Liver (tissue), 9 donors: ENCODE measurements around the gene CHST13. TPM values are rescaled to one million over a fixed set of nuclear protein-coding genes. Genes with fewer than 3 reads are reported as not detected.

Experiments used
- DNase-seq: peaks from one replicate; pipeline ENCODE4 v3.0.0-alpha.2; 2017; ENCODE audit warnings: low spot score
- H3K27ac ChIP-seq, 2 donors: one replicate each; pipeline ENCODE4 v1.7.0; 2013; ENCODE audit warnings: inconsistent platforms in 2 of 2, low read length in 2 of 2, control low read depth in 1 of 2, low read depth in 1 of 2, mild to moderate bottlenecking in 1 of 2
- H3K27me3 ChIP-seq, 4 donors: one replicate each; pipeline versions ENCODE4 v1.6.1 to v1.7.0; 2013; ENCODE audit warnings: low read length in 3 of 4, inconsistent platforms in 1 of 4, mild to moderate bottlenecking in 1 of 4, moderate library complexity in 1 of 4; ENCODE audit not compliant: control insufficient read depth in 4 of 4, insufficient read depth in 4 of 4
- H3K36me3 ChIP-seq, 4 donors: one replicate each; pipeline versions ENCODE4 v1.6.1 to v1.7.0; 2013; ENCODE audit warnings: low read length in 3 of 4, mild to moderate bottlenecking in 3 of 4, low read depth in 1 of 4, moderate library complexity in 1 of 4; ENCODE audit not compliant: control insufficient read depth in 4 of 4, insufficient read depth in 3 of 4
- H3K4me1 ChIP-seq, 4 donors: one replicate each; pipeline versions ENCODE4 v1.6.1 to v1.7.0; 2013; ENCODE audit warnings: low read length in 3 of 4, mild to moderate bottlenecking in 3 of 4, moderate library complexity in 1 of 4; ENCODE audit not compliant: control insufficient read depth in 4 of 4, insufficient read depth in 4 of 4
- H3K4me3 ChIP-seq, 3 donors: one replicate each; pipeline versions ENCODE4 v1.6.1 to v1.7.0; 2013; ENCODE audit warnings: low read length in 3 of 3, control low read depth in 1 of 3, low read depth in 1 of 3, mild to moderate bottlenecking in 1 of 3
- H3K9ac ChIP-seq, 2 donors: one replicate each; pipeline ENCODE4 v1.7.0; 2013; ENCODE audit warnings: low read length in 2 of 2, mild to moderate bottlenecking in 2 of 2, moderate library complexity in 2 of 2, control low read depth in 1 of 2, low read depth in 1 of 2
- H3K9me3 ChIP-seq, 4 donors: one replicate each; pipeline versions ENCODE4 v1.6.1 to v1.7.0; 2013; ENCODE audit warnings: low read length in 3 of 4; ENCODE audit not compliant: control insufficient read depth in 4 of 4
- EGR1 ChIP-seq, 2 donors: IDR thresholded peaks; 2 replicates each; pipeline ENCODE4 v1.6.1; 2016 to 2018; ENCODE audit warnings: antibody characterized with exemption in 2 of 2, low read depth in 2 of 2
- FOXA1 ChIP-seq: IDR thresholded peaks from 2 replicates; pipeline ENCODE4 v1.6.1; 2016; ENCODE audit warnings: antibody characterized with exemption
- FOXA2 ChIP-seq: IDR thresholded peaks from 2 replicates; pipeline ENCODE4 v1.6.1; 2016; ENCODE audit warnings: antibody characterized with exemption
- GABPA ChIP-seq, 2 donors: IDR thresholded peaks in 1 of 2; conservative IDR thresholded peaks in 1 of 2; 2 replicates each; pipeline ENCODE4 v1.6.1; 2016; ENCODE audit warnings: antibody characterized with exemption in 2 of 2, mild to moderate bottlenecking in 1 of 2, moderate library complexity in 1 of 2
- HNF4A ChIP-seq, 2 donors: conservative IDR thresholded peaks; 2 replicates each; pipeline ENCODE4 v1.6.1; 2016; ENCODE audit warnings: antibody characterized with exemption in 2 of 2, mild to moderate bottlenecking in 2 of 2
- HNF4G ChIP-seq: IDR thresholded peaks from 2 replicates; pipeline ENCODE4 v1.6.1; 2016; ENCODE audit warnings: antibody characterized with exemption
- JUND ChIP-seq, 2 donors: IDR thresholded peaks; 2 replicates each; pipeline ENCODE4 v1.6.1; 2016; ENCODE audit warnings: antibody characterized with exemption in 2 of 2
- NR2F2 ChIP-seq: IDR thresholded peaks from 2 replicates; pipeline ENCODE4 v1.6.1; 2016; ENCODE audit warnings: antibody characterized with exemption
- RAD21 ChIP-seq, 2 donors: IDR thresholded peaks; 2 replicates each; pipeline ENCODE4 v1.6.1; 2016; ENCODE audit warnings: antibody characterized with exemption in 2 of 2, mild to moderate bottlenecking in 2 of 2
- RXRA ChIP-seq, 2 donors: IDR thresholded peaks; 2 replicates each; pipeline ENCODE4 v1.6.1; 2017 to 2018; ENCODE audit warnings: antibody characterized with exemption in 2 of 2, mild to moderate bottlenecking in 1 of 2
- SP1 ChIP-seq: IDR thresholded peaks from 2 replicates; pipeline ENCODE4 v1.6.1; 2018; ENCODE audit warnings: antibody characterized with exemption, mild to moderate bottlenecking
- TAF1 ChIP-seq: conservative IDR thresholded peaks from 2 replicates; pipeline ENCODE4 v1.6.1; 2016; ENCODE audit warnings: antibody characterized with exemption, mild to moderate bottlenecking
- YY1 ChIP-seq: IDR thresholded peaks from 2 replicates; pipeline ENCODE4 v1.6.1; 2016; ENCODE audit warnings: antibody characterized with exemption, mild to moderate bottlenecking
- WGBS: extraction: QIAGEN DNeasy Blood & Tissue Kit; methylation state at CpG from one replicate; pipeline ENCODE4 v1.1.7; 2013; 5-methylcytosine and 5-hydroxymethylcytosine counted together
- polyA plus RNA-seq, 2 donors: library from polyadenylated mRNA; stranded (reverse) in 1 of 2; unstranded in 1 of 2; fragments of 200-250 nt in 1 of 2; fragments of >200 nt in 1 of 2; fragmentation: Nextera tagmentation in 1 of 2; extraction: Ambion mirVana in 1 of 2; gene quantifications; one replicate each; pipeline versions ENCODE4 v1.2.1 to v1.2.3, GENCODE V29; 2013 to 2015
- total RNA-seq, 2 donors: library from RNA; depleted of rRNA; stranded (reverse); fragments of >200 nt; gene quantifications; one replicate each; pipeline ENCODE4 v1.2.3, GENCODE V29; 2014
- TF ChIP-seq, protein P1 (sequence below): IDR thresholded peaks from 2 replicates; pipeline ENCODE4 v1.6.1; 2016; ENCODE audit warnings: antibody characterized with exemption
- TF ChIP-seq, protein P2 (sequence below): IDR thresholded peaks from 2 replicates; pipeline ENCODE4 v1.6.1; 2016; ENCODE audit warnings: antibody characterized with exemption, mild to moderate bottlenecking
- TF ChIP-seq, protein P3 (sequence below): fragments of 150-350 bp; IDR thresholded peaks from 2 replicates; pipeline ENCODE4 v1.5.1; 2017; ENCODE audit warnings: improper control_type of control experiment, low read depth, low read length; ENCODE audit not compliant: missing input control
- TF ChIP-seq, protein P4 (sequence below): IDR thresholded peaks from 2 replicates; pipeline ENCODE4 v1.6.1; 2016; ENCODE audit warnings: antibody characterized with exemption
- TF ChIP-seq, protein P5 (sequence below): IDR thresholded peaks from 2 replicates; pipeline ENCODE4 v1.6.1; 2016; ENCODE audit warnings: antibody characterized with exemption
- donor health status: healthy.
- donor health status: healthy.
- donor health status: healthy.
- donor health status: healthy.
- donor health status: healthy.

The CHST13 gene
- total and polyA plus RNA-seq, 4 donors, result 19.7 to 39.1 (median 25.2) TPM

DNA sequence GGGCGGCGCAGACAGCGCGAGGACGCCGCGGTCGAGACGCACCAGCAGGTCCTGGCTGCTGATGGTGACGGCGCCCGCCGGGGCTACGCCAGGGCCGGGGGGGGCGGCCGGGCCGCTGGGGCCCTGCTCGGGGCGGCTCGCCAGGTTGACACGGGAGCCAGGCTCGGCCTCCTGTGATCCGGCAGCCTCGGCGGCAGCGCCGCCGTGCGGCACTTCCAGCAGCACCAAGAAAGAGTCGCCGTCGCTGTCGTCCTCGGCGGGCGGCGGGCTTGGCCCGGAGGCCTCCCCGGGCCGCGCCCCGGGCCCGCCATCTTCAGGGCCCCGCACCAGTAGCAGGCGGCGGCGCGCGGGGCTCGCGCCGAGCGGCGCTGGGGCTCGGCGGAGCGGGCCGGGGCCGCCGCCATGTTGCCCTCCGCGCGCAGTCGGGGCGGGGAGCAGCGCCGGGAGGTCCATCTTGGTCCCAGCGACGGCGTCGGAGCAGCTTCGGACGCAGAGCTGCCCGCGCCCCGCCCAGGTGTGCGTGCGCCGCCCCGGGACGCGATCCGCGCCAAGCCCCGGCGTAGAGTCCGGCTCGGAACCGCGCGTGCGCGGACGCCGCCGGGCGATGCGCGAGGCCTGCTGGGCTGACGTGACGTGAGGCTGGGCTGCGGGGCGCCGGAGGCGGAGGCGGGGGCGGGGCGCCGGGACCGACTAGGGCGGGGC, 48.4 kb upstream of the CHST13 start, which contains the start of gene ZXDC:
ZXDC (minus strand) TSS at position 479 of the 702 bp plus-strand sequence; CDS start at position 453, 26 bp downstream.
- Histone ChIP-seq H3K27ac (peak within 1 kb of the TSS; percentile 95), H3K9me3 (no peaks in the 10 kb centered on the region), H3K27me3 (no peaks in the 10 kb centered on the region), H3K36me3 (peaks cover 2 to 8% (median 5%) of the 10 kb centered on the region in 4 donors), H3K9ac (peak within 1 kb of the TSS; percentile 72 to 95), H3K4me1 (peaks cover 0 to 43% (median 26%) of the 10 kb centered on the region in 4 donors), H3K4me3 (peak within 1 kb of the TSS; percentile 70 to 89 (median 85))
- DNase-seq, result peak; percentile 93
- peak in 1 of 2 donors; percentile 22 for TF ChIP-seq RAD21 (IDR thresholded peaks at IDR 0.05)
- TF ChIP-seq YY1, result peak; percentile 66
- TF ChIP-seq, protein P1, sequence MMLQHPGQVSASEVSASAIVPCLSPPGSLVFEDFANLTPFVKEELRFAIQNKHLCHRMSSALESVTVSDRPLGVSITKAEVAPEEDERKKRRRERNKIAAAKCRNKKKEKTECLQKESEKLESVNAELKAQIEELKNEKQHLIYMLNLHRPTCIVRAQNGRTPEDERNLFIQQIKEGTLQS, result no peak
- no peak for TF ChIP-seq FOXA2
- no peak for TF ChIP-seq EGR1 (IDR thresholded peaks at IDR 0.05; ENCODE audit: low read depth in 2 of 2)
- TF ChIP-seq, protein P2, sequence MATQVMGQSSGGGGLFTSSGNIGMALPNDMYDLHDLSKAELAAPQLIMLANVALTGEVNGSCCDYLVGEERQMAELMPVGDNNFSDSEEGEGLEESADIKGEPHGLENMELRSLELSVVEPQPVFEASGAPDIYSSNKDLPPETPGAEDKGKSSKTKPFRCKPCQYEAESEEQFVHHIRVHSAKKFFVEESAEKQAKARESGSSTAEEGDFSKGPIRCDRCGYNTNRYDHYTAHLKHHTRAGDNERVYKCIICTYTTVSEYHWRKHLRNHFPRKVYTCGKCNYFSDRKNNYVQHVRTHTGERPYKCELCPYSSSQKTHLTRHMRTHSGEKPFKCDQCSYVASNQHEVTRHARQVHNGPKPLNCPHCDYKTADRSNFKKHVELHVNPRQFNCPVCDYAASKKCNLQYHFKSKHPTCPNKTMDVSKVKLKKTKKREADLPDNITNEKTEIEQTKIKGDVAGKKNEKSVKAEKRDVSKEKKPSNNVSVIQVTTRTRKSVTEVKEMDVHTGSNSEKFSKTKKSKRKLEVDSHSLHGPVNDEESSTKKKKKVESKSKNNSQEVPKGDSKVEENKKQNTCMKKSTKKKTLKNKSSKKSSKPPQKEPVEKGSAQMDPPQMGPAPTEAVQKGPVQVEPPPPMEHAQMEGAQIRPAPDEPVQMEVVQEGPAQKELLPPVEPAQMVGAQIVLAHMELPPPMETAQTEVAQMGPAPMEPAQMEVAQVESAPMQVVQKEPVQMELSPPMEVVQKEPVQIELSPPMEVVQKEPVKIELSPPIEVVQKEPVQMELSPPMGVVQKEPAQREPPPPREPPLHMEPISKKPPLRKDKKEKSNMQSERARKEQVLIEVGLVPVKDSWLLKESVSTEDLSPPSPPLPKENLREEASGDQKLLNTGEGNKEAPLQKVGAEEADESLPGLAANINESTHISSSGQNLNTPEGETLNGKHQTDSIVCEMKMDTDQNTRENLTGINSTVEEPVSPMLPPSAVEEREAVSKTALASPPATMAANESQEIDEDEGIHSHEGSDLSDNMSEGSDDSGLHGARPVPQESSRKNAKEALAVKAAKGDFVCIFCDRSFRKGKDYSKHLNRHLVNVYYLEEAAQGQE, result no peak
- TF ChIP-seq NR2F2, result no peak
- no peak for TF ChIP-seq HNF4A (conservative IDR thresholded peaks at IDR 0.05)
- no peak for TF ChIP-seq TAF1
- no peak for TF ChIP-seq GABPA (IDR thresholded peaks at IDR 0.05 in 1 of 2, conservative IDR thresholded peaks at IDR 0.05 in 1 of 2)
- no peak for TF ChIP-seq SP1
- no peak for TF ChIP-seq FOXA1
- TF ChIP-seq JUND (IDR thresholded peaks at IDR 0.05), result no peak
- TF ChIP-seq RXRA (IDR thresholded peaks at IDR 0.05), result no peak
- TF ChIP-seq HNF4G, result no peak
- TF ChIP-seq, protein P3, sequence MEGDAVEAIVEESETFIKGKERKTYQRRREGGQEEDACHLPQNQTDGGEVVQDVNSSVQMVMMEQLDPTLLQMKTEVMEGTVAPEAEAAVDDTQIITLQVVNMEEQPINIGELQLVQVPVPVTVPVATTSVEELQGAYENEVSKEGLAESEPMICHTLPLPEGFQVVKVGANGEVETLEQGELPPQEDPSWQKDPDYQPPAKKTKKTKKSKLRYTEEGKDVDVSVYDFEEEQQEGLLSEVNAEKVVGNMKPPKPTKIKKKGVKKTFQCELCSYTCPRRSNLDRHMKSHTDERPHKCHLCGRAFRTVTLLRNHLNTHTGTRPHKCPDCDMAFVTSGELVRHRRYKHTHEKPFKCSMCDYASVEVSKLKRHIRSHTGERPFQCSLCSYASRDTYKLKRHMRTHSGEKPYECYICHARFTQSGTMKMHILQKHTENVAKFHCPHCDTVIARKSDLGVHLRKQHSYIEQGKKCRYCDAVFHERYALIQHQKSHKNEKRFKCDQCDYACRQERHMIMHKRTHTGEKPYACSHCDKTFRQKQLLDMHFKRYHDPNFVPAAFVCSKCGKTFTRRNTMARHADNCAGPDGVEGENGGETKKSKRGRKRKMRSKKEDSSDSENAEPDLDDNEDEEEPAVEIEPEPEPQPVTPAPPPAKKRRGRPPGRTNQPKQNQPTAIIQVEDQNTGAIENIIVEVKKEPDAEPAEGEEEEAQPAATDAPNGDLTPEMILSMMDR, result peak; percentile 37
- TF ChIP-seq, protein P4, sequence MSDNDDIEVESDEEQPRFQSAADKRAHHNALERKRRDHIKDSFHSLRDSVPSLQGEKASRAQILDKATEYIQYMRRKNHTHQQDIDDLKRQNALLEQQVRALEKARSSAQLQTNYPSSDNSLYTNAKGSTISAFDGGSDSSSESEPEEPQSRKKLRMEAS, result no peak
- TF ChIP-seq, protein P5, sequence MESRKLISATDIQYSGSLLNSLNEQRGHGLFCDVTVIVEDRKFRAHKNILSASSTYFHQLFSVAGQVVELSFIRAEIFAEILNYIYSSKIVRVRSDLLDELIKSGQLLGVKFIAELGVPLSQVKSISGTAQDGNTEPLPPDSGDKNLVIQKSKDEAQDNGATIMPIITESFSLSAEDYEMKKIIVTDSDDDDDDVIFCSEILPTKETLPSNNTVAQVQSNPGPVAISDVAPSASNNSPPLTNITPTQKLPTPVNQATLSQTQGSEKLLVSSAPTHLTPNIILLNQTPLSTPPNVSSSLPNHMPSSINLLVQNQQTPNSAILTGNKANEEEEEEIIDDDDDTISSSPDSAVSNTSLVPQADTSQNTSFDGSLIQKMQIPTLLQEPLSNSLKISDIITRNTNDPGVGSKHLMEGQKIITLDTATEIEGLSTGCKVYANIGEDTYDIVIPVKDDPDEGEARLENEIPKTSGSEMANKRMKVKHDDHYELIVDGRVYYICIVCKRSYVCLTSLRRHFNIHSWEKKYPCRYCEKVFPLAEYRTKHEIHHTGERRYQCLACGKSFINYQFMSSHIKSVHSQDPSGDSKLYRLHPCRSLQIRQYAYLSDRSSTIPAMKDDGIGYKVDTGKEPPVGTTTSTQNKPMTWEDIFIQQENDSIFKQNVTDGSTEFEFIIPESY, result no peak
- under 1% methylated on average over 112 of the region's 112 CpGs for WGBS
